ENCODE data around the gene ADAMTSL4. TPM values are rescaled to one million over a fixed set of nuclear protein-coding genes. Genes with fewer than 3 reads are reported as not detected.

ADAMTSL4 gene
- total and polyA plus RNA-seq, 9 of the 15 experiments (the other 6 are each of a cell fraction or from before 2014, with no cell fraction given): 12.7 to 212 (median 35.6) TPM

DNA sequence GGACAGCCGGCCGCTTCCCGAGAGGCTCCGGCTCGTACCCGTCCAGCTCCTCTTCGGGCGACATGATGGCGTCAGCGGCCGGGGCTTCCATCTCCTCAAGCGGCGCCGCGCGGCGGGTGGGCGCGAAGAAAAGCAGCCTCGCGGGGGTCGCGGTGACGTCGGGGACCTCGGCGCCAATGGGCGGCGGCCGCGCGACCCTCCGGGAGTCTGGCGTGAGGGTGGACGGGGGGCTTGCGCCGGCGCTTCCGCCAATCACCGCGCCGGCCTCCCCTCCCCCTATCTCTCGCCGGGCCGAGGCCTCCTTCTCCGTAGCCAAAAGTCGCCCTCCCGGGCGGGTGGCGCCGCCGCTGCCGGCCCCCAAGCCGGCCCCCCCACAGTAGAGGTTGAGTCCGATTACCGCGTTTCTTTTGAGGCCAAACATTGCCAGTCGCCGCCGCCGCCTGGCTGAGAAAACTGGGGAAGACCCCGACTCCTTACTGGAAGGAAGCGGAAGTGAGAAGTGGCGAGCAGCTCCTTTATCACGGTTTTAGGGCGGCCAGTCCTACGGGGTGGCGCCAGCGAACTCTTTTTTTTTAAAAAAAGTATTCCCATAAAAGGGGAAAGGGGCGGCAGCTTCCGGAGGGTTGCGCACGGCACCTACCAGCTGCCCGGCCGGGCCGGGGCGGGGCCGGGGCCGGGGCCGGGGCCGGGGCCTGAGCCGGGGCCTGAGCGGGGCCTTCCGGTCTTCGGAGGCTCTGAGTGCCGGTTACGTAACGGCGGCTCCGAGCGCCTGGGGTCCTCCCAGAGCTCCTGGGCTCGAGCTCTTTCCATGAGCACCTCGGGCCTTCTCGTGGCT lies 30.1 kb downstream of the ADAMTSL4 start, which contains the start of gene MCL1 (continued):
- TF ChIP-seq RCOR1 (IDR thresholded peaks at IDR 0.05; ENCODE audit: borderline replicate concordance in 1 of 2, low read depth in 2 of 2, low read length in 2 of 2) (no peak), MXI1 (IDR thresholded peaks at IDR 0.05; ENCODE audit: low read depth, low read length) (no peak), STAT5B (CRISPR knock-in tag; IDR thresholded peaks at IDR 0.05) (no peak), SMAD2 (IDR thresholded peaks at IDR 0.05; ENCODE audit: low read depth, low read length) (no peak), TBL1XR1 (IDR thresholded peaks at IDR 0.05; ENCODE audit: low read length in 2 of 2) (peak in 1 of 2 experiments; percentile 10; a peak in 1 of 4 replicates), ZNF280A (IDR thresholded peaks at IDR 0.05; ENCODE audit: low read depth, partially characterized antibody) (no peak), STAT6 (CRISPR knock-in tag; IDR thresholded peaks at IDR 0.05) (no peak), ELF1 (tag; IDR thresholded peaks at IDR 0.05) (peak; percentile 97), NFE2 (IDR thresholded peaks at IDR 0.05; ENCODE audit: low read depth) (no peak), GABPB1 (CRISPR knock-in tag; IDR thresholded peaks at IDR 0.05) (peak; percentile 75; the same call in 1 of the 2 replicates), ARNT (IDR thresholded peaks at IDR 0.05) (no peak), CTBP1 (IDR thresholded peaks at IDR 0.05; ENCODE audit: borderline replicate concordance) (0 out of 2 replicates have a peak, but pooled peaks have one; percentile 20), SMC3 (conservative IDR thresholded peaks at IDR 0.05; ENCODE audit: insufficient read depth, low read depth, low read length) (no peak), ZBTB8A (IDR thresholded peaks at IDR 0.05; ENCODE audit: partially characterized antibody) (no peak), TAF15 (IDR thresholded peaks at IDR 0.05; ENCODE audit: low read depth, low read length) (no peak), SMARCA5 (IDR thresholded peaks at IDR 0.05) (no peak), XRCC5 (IDR thresholded peaks at IDR 0.05; ENCODE audit: low read depth, low read length) (peak; percentile 85), ELF4 (CRISPR knock-in tag; IDR thresholded peaks at IDR 0.05) (no peak), POLR2H (tag; IDR thresholded peaks at IDR 0.05; ENCODE audit: low read depth) (peak; percentile 98), NFRKB (IDR thresholded peaks at IDR 0.05; ENCODE audit: low read depth) (0 out of 2 replicates have a peak, but pooled peaks have one; percentile 49)
- TF ChIP-seq, protein P1, sequence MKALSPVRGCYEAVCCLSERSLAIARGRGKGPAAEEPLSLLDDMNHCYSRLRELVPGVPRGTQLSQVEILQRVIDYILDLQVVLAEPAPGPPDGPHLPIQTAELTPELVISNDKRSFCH (CRISPR knock-in tag; IDR thresholded peaks at IDR 0.05): no peak
- TF ChIP-seq, protein P1 (tag; IDR thresholded peaks at IDR 0.05): no peak
- TF ChIP-seq, protein P2, sequence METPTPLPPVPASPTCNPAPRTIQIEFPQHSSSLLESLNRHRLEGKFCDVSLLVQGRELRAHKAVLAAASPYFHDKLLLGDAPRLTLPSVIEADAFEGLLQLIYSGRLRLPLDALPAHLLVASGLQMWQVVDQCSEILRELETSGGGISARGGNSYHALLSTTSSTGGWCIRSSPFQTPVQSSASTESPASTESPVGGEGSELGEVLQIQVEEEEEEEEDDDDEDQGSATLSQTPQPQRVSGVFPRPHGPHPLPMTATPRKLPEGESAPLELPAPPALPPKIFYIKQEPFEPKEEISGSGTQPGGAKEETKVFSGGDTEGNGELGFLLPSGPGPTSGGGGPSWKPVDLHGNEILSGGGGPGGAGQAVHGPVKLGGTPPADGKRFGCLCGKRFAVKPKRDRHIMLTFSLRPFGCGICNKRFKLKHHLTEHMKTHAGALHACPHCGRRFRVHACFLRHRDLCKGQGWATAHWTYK (CRISPR knock-in tag; IDR thresholded peaks at IDR 0.05): no peak

Measured in K562 (cell line).